ENCODE data around the gene AIDA.

AIDA gene

GRCh38 chr1:222643606-222643937 lies 68.7 kb downstream of the AIDA start:
- peak; percentile 35 for DNase-seq

- DNase-seq, result no peak
Measured at GRCh38 chr1:222642468-222642867, 69.8 kb downstream of the AIDA start.

DNA sequence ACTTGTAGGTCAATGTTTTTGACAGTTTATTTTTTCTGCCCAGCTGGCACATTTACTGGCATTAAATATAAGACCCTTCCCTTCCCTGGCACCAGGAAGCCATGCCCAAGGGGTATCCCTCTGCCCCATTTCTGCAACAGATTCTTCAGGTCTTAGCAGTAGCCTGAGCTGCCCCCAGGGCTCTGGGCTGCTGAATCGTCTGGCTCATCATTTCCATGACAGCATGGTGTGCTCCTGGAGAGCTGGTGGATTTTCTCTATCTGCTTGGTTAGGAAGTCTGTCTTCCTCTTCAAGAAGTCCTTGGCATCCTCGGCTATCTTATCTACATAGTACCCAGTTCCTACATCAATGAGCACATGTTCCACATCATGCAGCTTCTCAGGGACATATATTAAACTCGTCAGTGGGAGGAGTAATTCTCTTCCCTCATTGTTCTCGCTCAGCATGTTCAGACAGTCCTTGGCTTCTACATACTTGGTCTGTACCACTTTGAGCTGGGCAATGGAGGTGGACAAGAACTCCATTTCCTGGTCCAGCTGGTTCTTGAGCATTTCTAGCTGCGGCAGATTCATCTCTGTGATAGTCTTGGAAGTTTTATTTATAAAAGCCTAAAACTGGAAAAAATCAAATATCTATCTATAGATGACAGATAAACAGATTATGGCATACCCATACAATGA lies 70.9 kb downstream of the AIDA start:
- no peak for DNase-seq

DNA sequence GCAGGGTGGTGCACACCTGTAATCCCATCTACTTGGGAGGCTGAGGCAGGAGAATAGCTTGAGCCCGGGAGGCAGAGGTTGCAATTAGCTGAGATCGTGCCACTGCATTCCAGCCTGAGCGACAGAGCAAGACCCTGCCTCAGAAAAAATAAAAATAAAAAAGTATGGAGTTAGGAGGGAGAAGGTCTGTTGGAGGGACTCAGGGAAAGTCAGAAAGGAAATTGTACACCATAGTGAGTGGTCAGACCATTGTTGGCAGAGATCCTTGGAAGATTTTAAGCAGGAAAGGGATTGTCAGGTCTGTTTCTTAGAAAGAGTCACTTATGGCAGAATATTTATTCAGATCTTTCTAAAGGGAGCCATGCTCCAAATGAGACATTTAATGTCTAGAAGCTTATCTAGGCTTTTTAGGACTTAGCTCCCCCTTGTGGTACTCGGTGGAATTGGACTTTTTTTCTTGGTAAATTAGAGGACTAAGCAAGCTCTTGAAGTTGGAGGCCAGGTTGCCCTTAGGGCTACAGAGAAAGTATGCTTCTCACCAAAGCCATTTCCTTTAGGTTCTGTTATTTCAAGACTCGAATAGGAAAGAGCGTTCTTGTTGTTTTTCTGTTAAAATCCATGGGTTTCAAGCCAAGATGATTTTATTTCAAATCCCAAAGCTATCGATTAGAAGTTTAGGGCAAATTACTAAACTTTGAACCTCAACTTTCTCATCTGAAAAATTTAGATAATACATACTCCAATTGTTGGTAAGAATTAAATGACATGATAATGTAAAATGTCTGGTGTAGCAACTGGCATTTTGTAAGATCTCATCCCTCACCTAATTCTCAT lies 77.9 kb downstream of the AIDA start:
- peak; percentile 46 for DNase-seq

- no peak for DNase-seq
Measured at GRCh38 chr1:222632749-222633148, 79.5 kb downstream of the AIDA start.

DNA sequence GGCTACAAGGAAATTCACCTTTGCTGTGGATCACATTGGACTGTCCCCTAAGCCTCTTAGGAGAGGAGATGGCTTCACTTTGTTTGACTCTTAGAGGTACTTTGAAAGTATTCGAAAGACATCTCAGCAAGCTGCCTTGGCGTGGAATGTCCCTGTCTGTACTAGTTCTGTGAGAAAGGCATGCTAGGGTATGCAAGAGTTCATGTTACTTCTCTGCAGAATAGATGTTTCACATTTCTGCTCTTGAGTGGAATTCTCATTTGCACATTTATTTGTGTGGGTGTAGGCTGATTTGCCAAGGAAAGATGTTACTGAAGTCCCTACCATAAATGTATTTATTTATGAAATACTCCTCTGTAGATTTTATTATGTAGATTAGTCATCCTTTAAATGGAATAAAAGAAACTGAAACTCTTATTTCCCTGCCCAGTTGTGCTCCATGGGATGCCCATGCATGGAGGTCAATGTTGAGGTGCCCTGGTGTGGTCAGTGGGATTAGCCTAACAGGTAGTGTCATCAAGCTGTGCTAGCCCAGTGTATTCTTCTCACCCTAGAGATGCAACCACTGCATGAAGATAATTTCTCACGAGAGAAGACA lies 80.6 kb downstream of the AIDA start:
- no peak for DNase-seq

DNA sequence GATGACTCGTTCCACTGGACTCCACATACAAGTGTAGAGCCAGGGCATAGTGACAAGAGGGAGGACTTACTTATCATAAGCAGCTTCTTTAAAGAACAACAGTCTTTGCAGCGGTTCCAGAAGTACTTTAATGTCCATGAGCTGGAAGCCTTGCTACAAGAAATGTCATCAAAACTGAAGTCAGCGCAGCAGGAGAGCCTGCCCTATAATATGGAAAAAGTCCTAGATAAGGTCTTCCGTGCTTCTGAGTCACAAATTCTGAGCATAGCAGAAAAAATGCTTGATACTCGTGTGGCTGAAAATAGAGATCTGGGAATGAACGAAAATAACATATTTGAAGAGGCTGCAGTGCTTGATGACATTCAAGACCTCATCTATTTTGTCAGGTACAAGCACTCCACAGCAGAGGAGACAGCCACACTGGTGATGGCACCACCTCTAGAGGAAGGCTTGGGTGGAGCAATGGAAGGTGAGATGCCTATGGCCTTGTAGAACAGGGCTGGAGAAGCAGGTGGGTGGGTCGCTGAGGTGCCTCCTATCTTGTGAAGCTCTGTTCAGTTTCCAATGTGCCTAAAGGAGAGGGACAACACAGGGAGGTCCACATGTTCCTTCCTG lies 82.3 kb downstream of the AIDA start:
- no peak for DNase-seq

GRCh38 chr1:222627232-222627631 lies 85.1 kb downstream of the AIDA start:
- DNase-seq, result no peak

- no peak for DNase-seq
Measured at GRCh38 chr1:222624214-222624613, 88.1 kb downstream of the AIDA start.

- no peak for DNase-seq
Measured at GRCh38 chr1:222623458-222623857, 88.8 kb downstream of the AIDA start.

DNA sequence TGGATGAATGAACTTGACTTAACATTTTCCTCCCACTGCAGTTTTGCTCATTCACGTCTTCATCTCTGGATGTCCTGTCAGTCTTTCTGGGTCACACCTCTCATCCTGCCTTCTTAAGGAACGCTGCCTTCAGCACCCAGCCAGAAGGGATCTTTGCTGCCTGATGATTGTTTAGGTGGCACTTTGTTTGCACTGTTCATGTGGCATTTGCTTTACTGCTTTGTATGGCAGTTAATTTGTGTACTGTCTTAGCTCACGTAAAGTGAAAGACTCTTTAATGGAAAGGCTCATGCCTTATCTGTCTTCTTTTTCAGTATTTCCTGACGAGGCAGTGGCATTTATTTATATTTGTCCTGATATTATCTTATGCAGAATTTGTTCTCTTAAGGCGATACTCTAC lies 89.5 kb downstream of the AIDA start:
- DNase-seq, result no peak

GRCh38 chr1:222620566-222620965 lies 91.7 kb downstream of the AIDA start:
- no peak for DNase-seq

DNA sequence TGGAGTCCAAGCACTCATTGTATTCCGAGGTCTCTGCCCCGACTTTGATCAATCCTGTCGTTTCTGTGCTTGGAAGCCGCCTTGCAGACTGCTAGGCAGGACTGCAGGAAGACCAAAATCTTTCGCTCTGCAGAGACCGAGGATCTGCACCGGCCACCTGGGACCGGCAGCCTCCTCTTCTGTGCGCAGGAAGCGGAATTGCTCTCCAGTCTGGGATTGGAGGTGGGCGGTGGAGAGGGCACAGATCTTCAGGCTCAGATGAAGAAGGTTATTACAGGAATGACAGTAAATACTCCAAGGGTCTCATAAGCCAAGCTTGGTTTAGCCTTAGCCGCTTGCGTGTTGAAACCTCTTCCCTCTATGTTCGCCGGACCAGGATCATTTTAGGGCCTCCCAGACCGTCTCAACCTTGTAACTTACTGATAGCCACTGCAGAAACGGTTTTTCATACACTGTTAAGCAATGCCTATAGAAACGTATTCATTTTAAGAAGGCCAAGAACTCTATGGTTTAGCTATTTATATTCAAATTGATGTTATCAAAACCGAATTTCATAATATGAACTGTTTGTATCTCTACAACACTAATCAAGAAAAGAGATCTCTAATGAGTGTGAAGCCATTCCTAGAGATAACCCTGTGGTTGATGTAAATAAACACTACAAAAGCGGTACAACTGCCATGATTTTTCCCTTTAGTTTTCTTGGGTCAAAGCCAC lies 93.3 kb downstream of the AIDA start:
- DNase-seq, result no peak
